HFF-Myc (cell line): Measurements from ENCODE around the gene AFF3.
"Not testable (repeated sequence)": the region's sequence is repeated elsewhere in the genome, so short reads cannot be mapped to it uniquely, and the experiment has no call there.

ENCODE experiments used
- DNase-seq: peaks from one replicate; pipeline ENCODE4 v3.0.0-alpha.2; 2011; ENCODE audit warnings: low read depth; ENCODE audit errors: extremely low read depth
- H3K4me3 ChIP-seq: replicated peaks from 2 replicates; pipeline ENCODE4 v1.5.1; 2011; ENCODE audit warnings: low read depth, mild to moderate bottlenecking, control low read depth, low read length
- CTCF ChIP-seq: IDR thresholded peaks from 2 replicates; pipeline ENCODE4 v1.5.1; 2012; ENCODE audit warnings: mild to moderate bottlenecking, low read depth, low read length, control low read depth; ENCODE audit errors: missing control alignments

Gene AFF3

GRCh38 chr2:99957332-99958133 is 184.9 kb downstream of the AFF3 start:
- DNase-seq: no peak
- H3K4me3 ChIP-seq: no peak overlapping the region
- no peak for TF ChIP-seq CTCF

GRCh38 chr2:99956232-99957030 is 186.0 kb downstream of the AFF3 start:
- H3K4me3 ChIP-seq: no peak overlapping the region
- no peak for TF ChIP-seq CTCF
- DNase-seq: no peak

- no peak for DNase-seq
- no peak overlapping the region for H3K4me3 ChIP-seq
- no peak for TF ChIP-seq CTCF
These were observed 188.6 kb downstream of the AFF3 start for GRCh38 chr2:99953750-99954149.

- no peak for DNase-seq
- H3K4me3 ChIP-seq: no peak overlapping the region
- no peak for TF ChIP-seq CTCF
These were observed 192.4 kb downstream of the AFF3 start for GRCh38 chr2:99949963-99950362.

- TF ChIP-seq CTCF: no peak
- no peak overlapping the region for H3K4me3 ChIP-seq
These were observed 192.9 kb downstream of the AFF3 start for GRCh38 chr2:99949530-99949929.

GRCh38 chr2:99948010-99948409 is 194.4 kb downstream of the AFF3 start:
- H3K4me3 ChIP-seq: no peak overlapping the region
- no peak for TF ChIP-seq CTCF
- DNase-seq: no peak

More at GRCh38 chr2:99949530-99949929, 192.9 kb downstream of the AFF3 start:
- DNase-seq: no peak

GRCh38 chr2:99947366-99947765 is 195.0 kb downstream of the AFF3 start:
- H3K4me3 ChIP-seq: not testable (repeated sequence)

More at GRCh38 chr2:99947366-99947765, 195.0 kb downstream of the AFF3 start:
- DNase-seq: not testable (repeated sequence)
